PC-3 (cell line): ENCODE measurements around the gene AFMID. TPM values are rescaled to one million over a fixed set of nuclear protein-coding genes. Genes with fewer than 3 reads are reported as not detected.

Experiments
- ATAC-seq: fragments of 200-7000 bp; cut with Tn5 transposase; 2 replicates; pipeline ENCODE4 v1.9.1; 2020; ENCODE audit warnings: mild to moderate bottlenecking, moderate library complexity
- Bru-seq: library from RNA; stranded (reverse); fragments of 400-500 nt; gene quantifications from one replicate; lab custom pipeline; 2021; lab: Mats Ljungman, UMichigan
- BruChase-seq, 2 experiments: library from RNA; stranded (reverse); fragments of 400-500 nt; gene quantifications; one replicate each; lab custom pipeline; 2021; lab: Mats Ljungman, UMichigan
- BruUV-seq: library from RNA; stranded (reverse); fragments of 400-500 nt; replicated peaks from 2 replicates; lab custom pipeline; 2021; lab: Mats Ljungman, UMichigan
- CTCF ChIA-PET: fragments of 300-600 bp; sonication (Branson Sonifier 250); formaldehyde crosslinking; loops from one replicate; lab custom pipeline; 2022; ENCODE audit warnings: antibody characterized with exemption; lab: Charles Lee
- POLR2A ChIA-PET: fragments of 300-600 bp; sonication (Branson Sonifier 250); formaldehyde crosslinking; loops from one replicate; lab custom pipeline; 2022; ENCODE audit warnings: antibody characterized with exemption; ENCODE audit not compliant: unreplicated experiment; lab: Charles Lee
- DNase-seq: peaks from one replicate; pipeline ENCODE4 v3.0.0-alpha.2; 2015
- H2AFZ ChIP-seq: fragments of 300-600 bp; sonication (generic); 2 replicates; pipeline ENCODE4 v1.6.0; 2016; ENCODE audit warnings: antibody characterized with exemption, low read length
- H3F3A ChIP-seq: fragments of 300-600 bp; sonication (generic); one replicate; pipeline ENCODE4 v1.6.0; 2017; ENCODE audit warnings: antibody characterized with exemption, low read length, control low read depth, mild to moderate bottlenecking; ENCODE audit not compliant: unreplicated experiment
- H3K27ac ChIP-seq: fragments of 300-600 bp; sonication (generic); 2 replicates; pipeline ENCODE4 v1.5.1; 2016; ENCODE audit warnings: mild to moderate bottlenecking, low read length
- H3K27me3 ChIP-seq: fragments of 300-600 bp; sonication (generic); 2 replicates; pipeline ENCODE4 v1.6.1; 2016; ENCODE audit warnings: low read length, mixed read lengths
- H3K36me3 ChIP-seq: fragments of 300-600 bp; sonication (generic); 2 replicates; pipeline ENCODE4 v1.6.1; 2016; ENCODE audit warnings: low read depth, mixed run types, low read length, mixed read lengths
- H3K4me1 ChIP-seq: fragments of 300-600 bp; sonication (generic); 2 replicates; pipeline ENCODE4 v1.5.1; 2016; ENCODE audit warnings: low read length; ENCODE audit not compliant: insufficient read depth
- H3K4me2 ChIP-seq: fragments of 300-600 bp; sonication (generic); 2 replicates; pipeline ENCODE4 v1.6.0; 2016; ENCODE audit warnings: low read length
- H3K4me3 ChIP-seq: fragments of 300-600 bp; sonication (generic); 2 replicates; pipeline ENCODE4 v1.5.1; 2016; ENCODE audit warnings: mild to moderate bottlenecking, low read length, mixed read lengths
- H3K79me2 ChIP-seq: fragments of 300-600 bp; sonication (generic); 2 replicates; pipeline ENCODE4 v1.6.1; 2017; ENCODE audit warnings: low read length, mixed read lengths
- H3K9ac ChIP-seq: fragments of 300-600 bp; sonication (generic); 2 replicates; pipeline ENCODE4 v1.6.0; 2016; ENCODE audit warnings: mild to moderate bottlenecking, low read length
- H3K9me2 ChIP-seq: fragments of 300-600 bp; sonication (generic); replicated peaks from 2 replicates; pipeline ENCODE4 v1.6.1; 2016; ENCODE audit warnings: mixed run types, low read length, mixed read lengths
- H3K9me3 ChIP-seq: fragments of 300-600 bp; sonication (generic); 2 replicates; pipeline ENCODE4 v1.6.1; 2016; ENCODE audit warnings: low read length, mixed read lengths
- H4K20me1 ChIP-seq: fragments of 300-600 bp; sonication (generic); 2 replicates; pipeline ENCODE4 v1.6.1; 2016; ENCODE audit warnings: low read length, mixed read lengths
- CTCF ChIP-seq: fragments of 300-600 bp; sonication (generic); conservative IDR thresholded peaks from 2 replicates; pipeline ENCODE4 v1.5.1; 2017; ENCODE audit warnings: antibody characterized with exemption, low read depth, mild to moderate bottlenecking, low read length
- EZH2 ChIP-seq: fragments of 300-600 bp; sonication (generic); IDR thresholded peaks from one replicate; pipeline ENCODE4 v1.6.1; 2017; ENCODE audit warnings: antibody characterized with exemption, mild to moderate bottlenecking, low read length; ENCODE audit not compliant: unreplicated experiment
- EZH2phosphoT487 ChIP-seq: fragments of 300-600 bp; sonication (generic); IDR thresholded peaks from 2 replicates; pipeline ENCODE4 v1.6.1; 2018; ENCODE audit warnings: mild to moderate bottlenecking, antibody characterized with exemption, low read length, borderline replicate concordance
- intact Hi-C: fragments of 100-400 bp; cut with micrococcal nuclease; formaldehyde crosslinking; loops from 2 replicates; pipeline ENCODE4 v1.9.0; 2023
- long read RNA-seq: library from polyadenylated mRNA; unstranded; transcript quantifications from one replicate; pipeline ENCODE4 v2.0.0, GENCODE V29; 2021; ENCODE audit not compliant: unreplicated experiment
- total RNA-seq: library from RNA; depleted of rRNA; stranded (reverse); fragments of >200 nt; gene quantifications from 2 replicates; pipeline ENCODE4 v1.2.3, GENCODE V29; 2014; rRNA removed

The AFMID gene
- total RNA-seq (53.1 and 58.9 TPM in 2 replicates), Bru-seq, nascent RNA (percentile 72 among the genes with signal in this experiment), BruChase-seq, experiment 1, labeled RNA remaining after a 6-hour chase (percentile 76 among the genes with signal in this experiment), BruChase-seq, experiment 2, labeled RNA remaining after a 2-hour chase (percentile 68 among the genes with signal in this experiment)
- long read RNA-seq, partial matches to known transcripts, result 18 of 38 reads
- long read RNA-seq, other reads (novel, unspliced or antisense), result 16 of 38 reads

- no peaks in the 10 kb centered on the region for H3K9me2 ChIP-seq
- intact Hi-C loops, result loop anchor here (1.0 to 5.0 kb wide), 5 partner anchors 19 to 65 kb away; partner anchors contain the start of genes BIRC5, SYNGR2 and TMC6
- H2AFZ ChIP-seq, result peak within 1 kb of the TSS; percentile 90
- H4K20me1 ChIP-seq, result peaks cover 13% of the 10 kb centered on the region; the same call in 1 of the 2 replicates
- H3K4me3 ChIP-seq, result peak within 1 kb of the TSS; percentile 77
- H3K27ac ChIP-seq, result peak within 1 kb of the TSS; percentile 45
- ChIA-PET CTCF (interaction anchor here (0.6 to 1.6 kb wide), 3 partner anchors 64 to 643 kb away, joined by 4 to 14 read pairs (median 12); no protein-coding TSS in a partner anchor), POLR2A (interaction anchor here (0.5 to 1.1 kb wide), 3 partner anchors 15 to 81 kb away, joined by 3 to 5 read pairs (median 3); no protein-coding TSS in a partner anchor)
- peaks cover 20% of the 10 kb centered on the region; the same call in 1 of the 2 replicates for H3K36me3 ChIP-seq
- TF ChIP-seq CTCF, result peak; percentile 76
- no peak for TF ChIP-seq EZH2phosphoT487
- TF ChIP-seq EZH2, result no peak
- H3K9ac ChIP-seq, result peak within 1 kb of the TSS; percentile 89
- BruUV-seq, result no TSS peak
- DNase-seq, result peak; percentile 100
- H3K27me3 ChIP-seq, result no peaks in the 10 kb centered on the region
- H3K79me2 ChIP-seq, result peaks cover 82% of the 10 kb centered on the region
- peak; percentile 90 for ATAC-seq
- no peaks in the 10 kb centered on the region for H3K9me3 ChIP-seq
- H3K4me2 ChIP-seq, result peak within 1 kb of the TSS; percentile 99
- H3F3A ChIP-seq, result no peaks in the 10 kb centered on the region
- H3K4me1 ChIP-seq, result peaks cover 24% of the 10 kb centered on the region
These were observed at the start of gene AFMID, which contains the start of gene TK1 for GRCh38 chr17:78186692-78187595. Gene AFMID, plus strand, starts transcription at chr17:78187362. Its CDS starts 9 bp downstream, at chr17:78187371. Gene TK1, minus strand, starts transcription at chr17:78187052. Its CDS starts 58 bp downstream, at chr17:78186994.

GRCh38 chr17:78137392-78138203 lies 49.6 kb upstream of the AFMID start:
- DNase-seq (no peak), ATAC-seq (no peak)
- Histone ChIP-seq H3K36me3 (no peaks in the 10 kb centered on the region), H3K79me2 (no peaks in the 10 kb centered on the region), H3K9me2 (no peaks in the 10 kb centered on the region), H4K20me1 (no peaks in the 10 kb centered on the region), H3K9ac (no peak overlapping the region), H3K27ac (no peak overlapping the region), H3K27me3 (no peaks in the 10 kb centered on the region), H3F3A (peaks cover 3% of the 10 kb centered on the region), H3K4me3 (no peak overlapping the region), H3K4me2 (no peak overlapping the region), H3K4me1 (peaks cover 26% of the 10 kb centered on the region), H3K9me3 (no peaks in the 10 kb centered on the region), H2AFZ (no peak overlapping the region)
- CTCF ChIA-PET, result no interaction called here
- POLR2A ChIA-PET, result interaction anchor here (0.6 kb wide), 1 partner anchor 78 kb away, joined by 5 read pairs; no protein-coding TSS in a partner anchor
- TF ChIP-seq CTCF (peak; percentile 79), EZH2phosphoT487 (no peak), EZH2 (no peak)
- intact Hi-C loops, result no loop called here
- no TSS peak for BruUV-seq
